ES-I3 (cell line): Measurements from ENCODE around the gene TSHZ1.
"Not testable (repeated sequence)": the region's sequence is repeated elsewhere in the genome, so short reads cannot be mapped to it uniquely, and the experiment has no call there.

Experiments
- H3K36me3 ChIP-seq: 2 replicates; pipeline ENCODE4 v1.6.1; 2013; ENCODE audit warnings: mild to moderate bottlenecking, low read length, control low read depth, moderate library complexity; ENCODE audit not compliant: insufficient read depth
- H3K4me1 ChIP-seq: 2 replicates; pipeline ENCODE4 v1.6.1; 2013; ENCODE audit warnings: mild to moderate bottlenecking, control low read depth, low read length; ENCODE audit not compliant: insufficient read depth
- H3K9ac ChIP-seq: 2 replicates; pipeline ENCODE4 v1.6.1; 2013; ENCODE audit warnings: low read depth, mild to moderate bottlenecking, low read length, moderate library complexity
- H3K9me3 ChIP-seq: 2 replicates; pipeline ENCODE4 v1.6.1; 2013; ENCODE audit warnings: mild to moderate bottlenecking, low read length, moderate library complexity; ENCODE audit not compliant: control insufficient read depth, insufficient read depth

TSHZ1 gene

GRCh38 chr18:75172299-75173124 lies 38.1 kb upstream of the TSHZ1 start:
- H3K4me1 ChIP-seq = no peaks in the 10 kb centered on the region
- no peak overlapping the region for H3K9ac ChIP-seq
- no peaks in the 10 kb centered on the region for H3K9me3 ChIP-seq
- H3K36me3 ChIP-seq = no peaks in the 10 kb centered on the region

GRCh38 chr18:75173125-75173432 lies 37.5 kb upstream of the TSHZ1 start:
- Histone ChIP-seq H3K4me1 (no peaks in the 10 kb centered on the region), H3K9ac (no peak overlapping the region), H3K36me3 (no peaks in the 10 kb centered on the region), H3K9me3 (no peaks in the 10 kb centered on the region)

GRCh38 chr18:75173738-75174137 lies 36.9 kb upstream of the TSHZ1 start:
- Histone ChIP-seq H3K4me1 (no peaks in the 10 kb centered on the region), H3K9ac (no peak overlapping the region), H3K36me3 (no peaks in the 10 kb centered on the region), H3K9me3 (no peaks in the 10 kb centered on the region)

GRCh38 chr18:75176849-75177248 lies 33.7 kb upstream of the TSHZ1 start:
- Histone ChIP-seq H3K9me3 (no peaks in the 10 kb centered on the region), H3K36me3 (no peaks in the 10 kb centered on the region), H3K4me1 (no peaks in the 10 kb centered on the region), H3K9ac (no peak overlapping the region)

- Histone ChIP-seq H3K9me3 (no peaks in the 10 kb centered on the region), H3K36me3 (no peaks in the 10 kb centered on the region), H3K4me1 (no peaks in the 10 kb centered on the region), H3K9ac (no peak overlapping the region)
These were observed 32.2 kb upstream of the TSHZ1 start for GRCh38 chr18:75178376-75178775.

GRCh38 chr18:75179819-75180600 lies 30.6 kb upstream of the TSHZ1 start:
- no peaks in the 10 kb centered on the region for H3K4me1 ChIP-seq
- no peaks in the 10 kb centered on the region for H3K9me3 ChIP-seq
- no peaks in the 10 kb centered on the region for H3K36me3 ChIP-seq
- no peak overlapping the region for H3K9ac ChIP-seq

- Histone ChIP-seq H3K4me1 (no peaks in the 10 kb centered on the region), H3K9ac (no peak overlapping the region), H3K36me3 (no peaks in the 10 kb centered on the region), H3K9me3 (no peaks in the 10 kb centered on the region)
These were observed 27.1 kb upstream of the TSHZ1 start for GRCh38 chr18:75183524-75183923.

GRCh38 chr18:75183973-75184493 lies 26.6 kb upstream of the TSHZ1 start:
- no peaks in the 10 kb centered on the region for H3K36me3 ChIP-seq
- no peaks in the 10 kb centered on the region for H3K4me1 ChIP-seq

GRCh38 chr18:75185460-75185859 lies 25.1 kb upstream of the TSHZ1 start:
- H3K9ac ChIP-seq = no peak overlapping the region
- H3K9me3 ChIP-seq = no peaks in the 10 kb centered on the region
- H3K4me1 ChIP-seq = no peaks in the 10 kb centered on the region
- H3K36me3 ChIP-seq = no peaks in the 10 kb centered on the region

More at GRCh38 chr18:75183973-75184493, 26.6 kb upstream of the TSHZ1 start:
- H3K9me3 ChIP-seq = no peaks in the 10 kb centered on the region
- no peak overlapping the region for H3K9ac ChIP-seq

- H3K9ac ChIP-seq, H3K9me3 ChIP-seq, H3K36me3 ChIP-seq, H3K4me1 ChIP-seq: not testable (repeated sequence)
These were observed 22.9 kb upstream of the TSHZ1 start for GRCh38 chr18:75187702-75188101.

- no peaks in the 10 kb centered on the region for H3K36me3 ChIP-seq
- no peaks in the 10 kb centered on the region for H3K4me1 ChIP-seq
- no peak overlapping the region for H3K9ac ChIP-seq
- no peaks in the 10 kb centered on the region for H3K9me3 ChIP-seq
These were observed 20.9 kb upstream of the TSHZ1 start for GRCh38 chr18:75189696-75190095.

- no peaks in the 10 kb centered on the region for H3K9me3 ChIP-seq
- no peaks in the 10 kb centered on the region for H3K36me3 ChIP-seq
- H3K4me1 ChIP-seq = no peaks in the 10 kb centered on the region
- no peak overlapping the region for H3K9ac ChIP-seq
These were observed 17.7 kb upstream of the TSHZ1 start for GRCh38 chr18:75192899-75193298.

- Histone ChIP-seq H3K36me3 (no peaks in the 10 kb centered on the region), H3K9me3 (no peaks in the 10 kb centered on the region), H3K4me1 (no peaks in the 10 kb centered on the region), H3K9ac (no peak overlapping the region)
These were observed 12.6 kb upstream of the TSHZ1 start for GRCh38 chr18:75198036-75198435.

- H3K4me1 ChIP-seq = no peaks in the 10 kb centered on the region
- H3K9ac ChIP-seq = no peak overlapping the region
- H3K9me3 ChIP-seq = no peaks in the 10 kb centered on the region
- no peaks in the 10 kb centered on the region for H3K36me3 ChIP-seq
These were observed 11.3 kb upstream of the TSHZ1 start for GRCh38 chr18:75199327-75199726.

- Histone ChIP-seq H3K4me1 (no peaks in the 10 kb centered on the region), H3K36me3 (no peaks in the 10 kb centered on the region), H3K9ac (no peak overlapping the region), H3K9me3 (no peaks in the 10 kb centered on the region)
These were observed 10.5 kb upstream of the TSHZ1 start for GRCh38 chr18:75200071-75200470.
